ENCODE results near the gene GBA3.

The GBA3 gene

GRCh38 chr4:22692736-22693135 lies at the start of gene GBA3:
Gene GBA3, plus strand, starts transcription at chr4:22692937.
- Histone ChIP-seq H2AFZ (no peak within 1 kb of the TSS), H3K36me3 (ENCODE audit: control insufficient read depth, insufficient read depth, low read length) (no peaks in the 10 kb centered on the region), H3K4me2 (ENCODE audit: low read length) (no peak within 1 kb of the TSS), H3K4me1 (no peaks in the 10 kb centered on the region), H3K9me3 (ENCODE audit: control insufficient read depth, low read length) (no peaks in the 10 kb centered on the region), H3K4me3 (ENCODE audit: low read depth, low read length) (no peak within 1 kb of the TSS), H3K79me2 (no peaks in the 10 kb centered on the region), H3K27me3 (ENCODE audit: control insufficient read depth, insufficient read depth, low read length) (no peaks in the 10 kb centered on the region), H3K27ac (no peak within 1 kb of the TSS), H3K9ac (no peak within 1 kb of the TSS)
- no peak for TF ChIP-seq CTCF (IDR thresholded peaks at IDR 0.05)

GRCh38 chr4:22643952-22644351 lies 48.8 kb upstream of the GBA3 start:
- H3K9ac ChIP-seq = no peak overlapping the region

GRCh38 chr4:22645481-22646182 lies 47.1 kb upstream of the GBA3 start:
- TF ChIP-seq CTCF (IDR thresholded peaks at IDR 0.05) = no peak
- Histone ChIP-seq H3K27me3 (ENCODE audit: control insufficient read depth, insufficient read depth, low read length) (no peaks in the 10 kb centered on the region), H3K9me3 (ENCODE audit: control insufficient read depth, low read length) (no peaks in the 10 kb centered on the region), H3K79me2 (no peaks in the 10 kb centered on the region), H2AFZ (no peak overlapping the region), H3K9ac (no peak overlapping the region), H3K36me3 (ENCODE audit: control insufficient read depth, insufficient read depth, low read length) (no peaks in the 10 kb centered on the region), H3K27ac (no peak overlapping the region), H3K4me2 (ENCODE audit: low read length) (no peak overlapping the region), H3K4me1 (no peaks in the 10 kb centered on the region), H3K4me3 (ENCODE audit: low read depth, low read length) (no peak overlapping the region)

More at GRCh38 chr4:22643952-22644351, 48.8 kb upstream of the GBA3 start:
- H2AFZ ChIP-seq = no peak overlapping the region
- H3K36me3 ChIP-seq (ENCODE audit: control insufficient read depth, insufficient read depth, low read length) = no peaks in the 10 kb centered on the region
- H3K27me3 ChIP-seq (ENCODE audit: control insufficient read depth, insufficient read depth, low read length) = no peaks in the 10 kb centered on the region
- H3K4me1 ChIP-seq = no peaks in the 10 kb centered on the region
- TF ChIP-seq CTCF (IDR thresholded peaks at IDR 0.05) = no peak
- H3K79me2 ChIP-seq = no peaks in the 10 kb centered on the region
- H3K4me2 ChIP-seq (ENCODE audit: low read length) = no peak overlapping the region
- no peak overlapping the region for H3K4me3 ChIP-seq (ENCODE audit: low read depth, low read length)
- no peak overlapping the region for H3K27ac ChIP-seq
- no peaks in the 10 kb centered on the region for H3K9me3 ChIP-seq (ENCODE audit: control insufficient read depth, low read length)

- H3K4me1 ChIP-seq = no peaks in the 10 kb centered on the region
- no peaks in the 10 kb centered on the region for H3K27me3 ChIP-seq (ENCODE audit: control insufficient read depth, insufficient read depth, low read length)
- no peak overlapping the region for H3K9ac ChIP-seq
- H3K79me2 ChIP-seq = no peaks in the 10 kb centered on the region
- no peak overlapping the region for H3K4me3 ChIP-seq (ENCODE audit: low read depth, low read length)
- H2AFZ ChIP-seq = no peak overlapping the region
- no peak overlapping the region for H3K27ac ChIP-seq
- no peaks in the 10 kb centered on the region for H3K9me3 ChIP-seq (ENCODE audit: control insufficient read depth, low read length)
- no peak overlapping the region for H3K4me2 ChIP-seq (ENCODE audit: low read length)
- H3K36me3 ChIP-seq (ENCODE audit: control insufficient read depth, insufficient read depth, low read length) = no peaks in the 10 kb centered on the region
- TF ChIP-seq CTCF (IDR thresholded peaks at IDR 0.05) = no peak
Observed at GRCh38 chr4:22648996-22649395, 43.7 kb upstream of the GBA3 start.

- no peaks in the 10 kb centered on the region for H3K27me3 ChIP-seq (ENCODE audit: control insufficient read depth, insufficient read depth, low read length)
- no peak overlapping the region for H3K27ac ChIP-seq
- H2AFZ ChIP-seq = no peak overlapping the region
- TF ChIP-seq CTCF (IDR thresholded peaks at IDR 0.05) = no peak
- no peaks in the 10 kb centered on the region for H3K4me1 ChIP-seq
- no peaks in the 10 kb centered on the region for H3K79me2 ChIP-seq
- no peak overlapping the region for H3K9ac ChIP-seq
- H3K4me2 ChIP-seq (ENCODE audit: low read length) = no peak overlapping the region
- no peaks in the 10 kb centered on the region for H3K36me3 ChIP-seq (ENCODE audit: control insufficient read depth, insufficient read depth, low read length)
- no peak overlapping the region for H3K4me3 ChIP-seq (ENCODE audit: low read depth, low read length)
- H3K9me3 ChIP-seq (ENCODE audit: control insufficient read depth, low read length) = no peaks in the 10 kb centered on the region
Observed at GRCh38 chr4:22650771-22651170, 42.0 kb upstream of the GBA3 start.

Measured in parathyroid adenoma (tissue), 2 donors.